Measurements from ENCODE around the gene UNC13B. TPM values are rescaled to one million over a fixed set of nuclear protein-coding genes. Genes with fewer than 3 reads are reported as not detected.

Gene UNC13B
- total and polyA plus RNA-seq, 2 of the 8 experiments (the other 6 are each of a cell fraction or from before 2014, with no cell fraction given): 23.1 to 51.7 TPM

DNA sequence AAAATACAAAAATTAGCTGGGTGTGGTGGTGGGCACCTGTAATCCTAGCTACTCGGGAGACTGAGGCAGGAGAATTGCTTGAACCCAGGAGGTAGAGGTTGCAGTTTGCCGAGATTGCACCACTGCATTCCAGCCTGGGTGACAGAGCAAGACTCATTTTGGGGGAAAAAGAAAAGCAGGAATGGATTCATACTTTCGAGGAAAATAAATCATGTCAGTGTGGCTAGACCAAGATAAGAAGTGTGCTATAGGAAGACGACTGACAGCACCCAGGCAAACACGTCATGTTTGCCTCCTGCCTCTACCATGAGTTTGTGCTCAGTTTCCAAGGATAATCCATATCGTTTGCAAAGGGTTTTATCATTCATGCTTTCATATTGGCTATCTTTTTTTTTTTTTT, 26.9 kb upstream of the UNC13B start (continued):
- TF ChIP-seq, protein P1, sequence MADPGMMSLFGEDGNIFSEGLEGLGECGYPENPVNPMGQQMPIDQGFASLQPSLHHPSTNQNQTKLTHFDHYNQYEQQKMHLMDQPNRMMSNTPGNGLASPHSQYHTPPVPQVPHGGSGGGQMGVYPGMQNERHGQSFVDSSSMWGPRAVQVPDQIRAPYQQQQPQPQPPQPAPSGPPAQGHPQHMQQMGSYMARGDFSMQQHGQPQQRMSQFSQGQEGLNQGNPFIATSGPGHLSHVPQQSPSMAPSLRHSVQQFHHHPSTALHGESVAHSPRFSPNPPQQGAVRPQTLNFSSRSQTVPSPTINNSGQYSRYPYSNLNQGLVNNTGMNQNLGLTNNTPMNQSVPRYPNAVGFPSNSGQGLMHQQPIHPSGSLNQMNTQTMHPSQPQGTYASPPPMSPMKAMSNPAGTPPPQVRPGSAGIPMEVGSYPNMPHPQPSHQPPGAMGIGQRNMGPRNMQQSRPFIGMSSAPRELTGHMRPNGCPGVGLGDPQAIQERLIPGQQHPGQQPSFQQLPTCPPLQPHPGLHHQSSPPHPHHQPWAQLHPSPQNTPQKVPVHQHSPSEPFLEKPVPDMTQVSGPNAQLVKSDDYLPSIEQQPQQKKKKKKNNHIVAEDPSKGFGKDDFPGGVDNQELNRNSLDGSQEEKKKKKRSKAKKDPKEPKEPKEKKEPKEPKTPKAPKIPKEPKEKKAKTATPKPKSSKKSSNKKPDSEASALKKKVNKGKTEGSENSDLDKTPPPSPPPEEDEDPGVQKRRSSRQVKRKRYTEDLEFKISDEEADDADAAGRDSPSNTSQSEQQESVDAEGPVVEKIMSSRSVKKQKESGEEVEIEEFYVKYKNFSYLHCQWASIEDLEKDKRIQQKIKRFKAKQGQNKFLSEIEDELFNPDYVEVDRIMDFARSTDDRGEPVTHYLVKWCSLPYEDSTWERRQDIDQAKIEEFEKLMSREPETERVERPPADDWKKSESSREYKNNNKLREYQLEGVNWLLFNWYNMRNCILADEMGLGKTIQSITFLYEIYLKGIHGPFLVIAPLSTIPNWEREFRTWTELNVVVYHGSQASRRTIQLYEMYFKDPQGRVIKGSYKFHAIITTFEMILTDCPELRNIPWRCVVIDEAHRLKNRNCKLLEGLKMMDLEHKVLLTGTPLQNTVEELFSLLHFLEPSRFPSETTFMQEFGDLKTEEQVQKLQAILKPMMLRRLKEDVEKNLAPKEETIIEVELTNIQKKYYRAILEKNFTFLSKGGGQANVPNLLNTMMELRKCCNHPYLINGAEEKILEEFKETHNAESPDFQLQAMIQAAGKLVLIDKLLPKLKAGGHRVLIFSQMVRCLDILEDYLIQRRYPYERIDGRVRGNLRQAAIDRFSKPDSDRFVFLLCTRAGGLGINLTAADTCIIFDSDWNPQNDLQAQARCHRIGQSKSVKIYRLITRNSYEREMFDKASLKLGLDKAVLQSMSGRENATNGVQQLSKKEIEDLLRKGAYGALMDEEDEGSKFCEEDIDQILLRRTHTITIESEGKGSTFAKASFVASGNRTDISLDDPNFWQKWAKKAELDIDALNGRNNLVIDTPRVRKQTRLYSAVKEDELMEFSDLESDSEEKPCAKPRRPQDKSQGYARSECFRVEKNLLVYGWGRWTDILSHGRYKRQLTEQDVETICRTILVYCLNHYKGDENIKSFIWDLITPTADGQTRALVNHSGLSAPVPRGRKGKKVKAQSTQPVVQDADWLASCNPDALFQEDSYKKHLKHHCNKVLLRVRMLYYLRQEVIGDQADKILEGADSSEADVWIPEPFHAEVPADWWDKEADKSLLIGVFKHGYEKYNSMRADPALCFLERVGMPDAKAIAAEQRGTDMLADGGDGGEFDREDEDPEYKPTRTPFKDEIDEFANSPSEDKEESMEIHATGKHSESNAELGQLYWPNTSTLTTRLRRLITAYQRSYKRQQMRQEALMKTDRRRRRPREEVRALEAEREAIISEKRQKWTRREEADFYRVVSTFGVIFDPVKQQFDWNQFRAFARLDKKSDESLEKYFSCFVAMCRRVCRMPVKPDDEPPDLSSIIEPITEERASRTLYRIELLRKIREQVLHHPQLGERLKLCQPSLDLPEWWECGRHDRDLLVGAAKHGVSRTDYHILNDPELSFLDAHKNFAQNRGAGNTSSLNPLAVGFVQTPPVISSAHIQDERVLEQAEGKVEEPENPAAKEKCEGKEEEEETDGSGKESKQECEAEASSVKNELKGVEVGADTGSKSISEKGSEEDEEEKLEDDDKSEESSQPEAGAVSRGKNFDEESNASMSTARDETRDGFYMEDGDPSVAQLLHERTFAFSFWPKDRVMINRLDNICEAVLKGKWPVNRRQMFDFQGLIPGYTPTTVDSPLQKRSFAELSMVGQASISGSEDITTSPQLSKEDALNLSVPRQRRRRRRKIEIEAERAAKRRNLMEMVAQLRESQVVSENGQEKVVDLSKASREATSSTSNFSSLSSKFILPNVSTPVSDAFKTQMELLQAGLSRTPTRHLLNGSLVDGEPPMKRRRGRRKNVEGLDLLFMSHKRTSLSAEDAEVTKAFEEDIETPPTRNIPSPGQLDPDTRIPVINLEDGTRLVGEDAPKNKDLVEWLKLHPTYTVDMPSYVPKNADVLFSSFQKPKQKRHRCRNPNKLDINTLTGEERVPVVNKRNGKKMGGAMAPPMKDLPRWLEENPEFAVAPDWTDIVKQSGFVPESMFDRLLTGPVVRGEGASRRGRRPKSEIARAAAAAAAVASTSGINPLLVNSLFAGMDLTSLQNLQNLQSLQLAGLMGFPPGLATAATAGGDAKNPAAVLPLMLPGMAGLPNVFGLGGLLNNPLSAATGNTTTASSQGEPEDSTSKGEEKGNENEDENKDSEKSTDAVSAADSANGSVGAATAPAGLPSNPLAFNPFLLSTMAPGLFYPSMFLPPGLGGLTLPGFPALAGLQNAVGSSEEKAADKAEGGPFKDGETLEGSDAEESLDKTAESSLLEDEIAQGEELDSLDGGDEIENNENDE (IDR thresholded peaks at IDR 0.05; ENCODE audit: insufficient replicate concordance, low read length): no peak
- TF ChIP-seq POLR2A (IDR thresholded peaks at IDR 0.05; ENCODE audit: control extremely low read depth in 1 of 2, low read depth in 2 of 2, low read length in 2 of 2) (no peak), SP4 (IDR thresholded peaks at IDR 0.05; ENCODE audit: low read length) (no peak)
